GM21423 (cell line): ENCODE results near the gene CNTN5.

Source experiments
- ATAC-seq: cut with Tn5 transposase; IDR thresholded peaks from one replicate; pipeline ENCODE4 v1.9.1; 2021; ENCODE audit warnings: mild to moderate bottlenecking, moderate library complexity; ENCODE audit not compliant: unreplicated experiment

CNTN5 gene

GRCh38 chr11:99887481-99887880 lies 866.7 kb downstream of the CNTN5 start:
- ATAC-seq, result no peak

GRCh38 chr11:99893811-99894210 lies 873.1 kb downstream of the CNTN5 start:
- no peak for ATAC-seq

DNA sequence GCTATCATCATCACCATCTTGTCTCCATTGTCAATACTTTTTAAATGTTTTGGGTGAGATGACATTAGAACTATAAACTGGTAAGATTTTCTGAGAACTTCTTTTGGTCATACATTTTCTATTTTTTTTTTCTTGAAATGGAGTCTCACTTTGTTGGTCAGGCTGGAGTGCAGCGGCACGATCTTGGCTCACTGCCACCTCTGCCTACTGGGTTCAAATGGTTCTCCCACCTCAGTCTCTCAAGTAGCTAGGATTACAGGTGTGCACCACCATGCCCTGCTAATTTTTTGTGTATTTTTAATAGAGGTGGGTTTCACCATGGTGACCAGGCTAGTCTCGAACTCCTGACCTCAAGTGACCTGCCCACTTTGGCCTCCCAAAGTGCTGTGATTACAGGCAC lies 880.4 kb downstream of the CNTN5 start:
- ATAC-seq, result no peak

DNA sequence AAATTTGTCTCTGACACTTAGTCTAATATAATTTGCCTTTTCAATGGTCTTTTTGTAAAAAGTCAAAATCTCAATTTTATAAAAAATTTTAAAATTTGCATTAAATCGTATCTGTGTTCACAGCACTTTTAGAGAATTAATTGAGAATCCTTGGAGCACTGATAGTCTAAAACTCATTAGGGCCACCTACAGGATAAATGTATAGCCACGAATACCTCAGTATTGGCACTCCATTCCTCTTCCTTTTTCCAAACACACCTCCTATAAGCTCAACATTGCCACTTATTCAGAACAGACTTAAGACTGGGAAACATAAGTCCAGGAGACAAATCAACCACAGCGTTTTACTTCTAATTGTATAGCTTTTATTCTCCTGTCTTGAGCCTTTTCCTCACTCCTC lies 890.4 kb downstream of the CNTN5 start:
- no peak for ATAC-seq

- no peak for ATAC-seq
Observed at GRCh38 chr11:99916078-99916477, 895.3 kb downstream of the CNTN5 start.

DNA sequence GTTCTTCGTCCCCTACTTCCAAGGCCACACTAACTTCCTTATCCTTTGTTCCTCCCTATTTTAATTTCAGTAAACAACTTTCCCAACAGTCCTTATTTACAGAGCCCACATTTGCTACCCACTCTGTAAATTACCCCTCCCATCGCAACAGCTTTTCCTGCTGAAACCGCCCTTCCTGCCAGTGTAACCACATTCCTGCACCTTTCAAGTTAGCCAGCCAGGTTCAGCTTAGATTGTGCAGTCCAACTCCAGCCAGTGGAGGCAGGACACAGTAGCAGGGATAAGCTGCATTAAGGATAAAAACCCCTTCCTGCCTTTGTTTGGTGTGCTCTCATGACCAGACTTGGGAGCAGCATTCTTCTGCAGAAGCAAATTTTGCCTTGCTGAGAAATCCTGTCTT lies 898.0 kb downstream of the CNTN5 start:
- ATAC-seq, result no peak

DNA sequence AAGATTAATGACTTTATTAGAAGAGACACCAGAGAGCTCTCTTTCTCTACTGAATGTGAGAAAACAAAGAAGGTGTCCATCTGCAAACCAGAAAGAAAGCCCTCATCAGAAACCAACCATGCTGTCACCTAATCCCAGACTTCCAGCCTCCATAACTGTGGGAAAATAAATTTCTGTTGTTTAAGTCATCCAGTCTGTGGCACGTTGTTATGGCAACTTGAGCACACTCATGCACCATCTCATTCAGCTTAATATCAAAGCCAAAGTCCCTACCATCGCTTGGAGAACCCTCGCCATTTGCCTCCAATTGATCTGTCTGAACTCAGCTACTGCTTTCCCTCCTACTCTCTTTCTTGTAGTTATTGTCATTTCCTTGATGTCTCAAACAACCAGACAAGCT lies 900.2 kb downstream of the CNTN5 start:
- ATAC-seq, result no peak

- ATAC-seq, result no peak
Observed at GRCh38 chr11:99925968-99926367, 905.2 kb downstream of the CNTN5 start.

DNA sequence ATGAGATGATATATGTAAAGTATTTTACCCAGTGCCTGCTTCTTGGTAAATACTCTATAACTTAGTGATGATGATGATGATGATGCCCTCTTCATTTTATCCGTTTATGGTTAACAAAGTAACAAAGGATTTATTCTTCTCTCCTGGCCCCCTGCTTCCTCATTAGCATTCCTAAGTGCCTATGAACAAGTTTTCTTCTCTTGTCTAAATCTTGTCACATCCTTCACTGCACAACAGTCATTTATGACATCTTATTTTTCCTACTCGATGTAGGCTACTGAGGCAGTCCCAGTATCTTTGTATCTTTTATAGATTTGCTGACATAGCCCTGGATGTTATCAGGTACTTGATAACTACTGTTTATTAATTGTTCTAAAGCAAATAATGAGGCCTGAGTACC lies 911.9 kb downstream of the CNTN5 start:
- no peak for ATAC-seq

- ATAC-seq, result no peak
Observed at GRCh38 chr11:99934008-99934407, 913.3 kb downstream of the CNTN5 start.

GRCh38 chr11:99937330-99937729 lies 916.6 kb downstream of the CNTN5 start:
- ATAC-seq, result no peak

DNA sequence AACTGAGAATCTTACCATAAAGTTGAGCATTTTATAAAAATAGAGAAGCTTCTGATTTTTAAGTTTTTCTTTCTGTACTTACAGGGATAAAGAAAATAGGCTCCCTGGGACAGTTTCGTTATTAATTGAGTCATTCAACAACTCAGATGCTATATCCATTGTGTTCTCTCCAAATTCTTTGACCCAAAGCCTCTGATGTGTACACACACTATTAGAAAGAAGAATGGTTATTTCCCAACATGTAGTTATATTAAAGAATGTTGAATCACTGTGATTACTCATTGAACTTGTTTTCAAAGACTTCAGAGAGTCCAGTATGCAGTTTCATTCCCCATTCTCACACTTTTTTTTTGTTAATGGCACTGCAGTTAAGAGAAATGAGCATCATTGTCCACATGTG lies 932.1 kb downstream of the CNTN5 start:
- ATAC-seq, result no peak

GRCh38 chr11:99960536-99960935 lies 939.8 kb downstream of the CNTN5 start:
- ATAC-seq, result no peak

GRCh38 chr11:99968336-99968735 lies 947.6 kb downstream of the CNTN5 start:
- no peak for ATAC-seq

DNA sequence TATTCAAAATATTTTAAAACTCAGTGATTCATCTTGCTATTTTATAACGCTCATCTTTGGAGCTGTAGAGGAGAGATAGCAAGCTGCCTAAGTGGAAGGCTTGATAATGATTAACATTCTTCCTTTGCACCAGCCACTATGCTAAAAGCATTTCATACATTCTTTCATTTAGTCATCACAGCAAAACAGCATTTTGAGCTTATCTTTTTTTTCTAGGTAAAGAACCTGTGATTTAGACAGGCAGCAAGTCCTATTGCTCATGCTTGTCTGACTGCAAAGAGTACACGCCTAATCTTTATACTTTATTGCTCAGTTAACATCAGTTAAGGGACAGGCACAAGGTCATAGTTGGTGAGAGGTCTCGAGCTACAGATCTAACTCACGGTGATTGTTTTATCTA lies 953.2 kb downstream of the CNTN5 start:
- no peak for ATAC-seq

DNA sequence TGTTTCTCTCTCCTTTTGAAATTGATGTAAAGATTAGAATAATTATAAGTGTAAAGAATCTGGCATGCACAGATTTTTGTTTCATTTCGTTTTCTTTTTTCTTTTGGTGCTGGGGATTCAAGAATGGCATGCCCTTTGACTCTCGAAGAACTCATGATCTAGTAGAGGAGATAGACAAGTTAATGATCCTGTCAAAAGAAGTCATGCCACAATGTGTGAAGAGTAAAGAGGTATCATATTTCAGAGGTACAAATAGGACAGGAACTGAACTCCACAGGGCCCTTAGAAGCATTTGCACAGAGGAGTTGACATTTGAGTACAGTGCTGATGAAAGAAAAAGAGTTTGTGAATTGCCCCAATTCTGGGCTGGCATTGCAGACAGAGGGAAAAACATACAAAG lies 958.3 kb downstream of the CNTN5 start:
- ATAC-seq, result no peak

- no peak for ATAC-seq
Observed at GRCh38 chr11:99987821-99988470, 967.2 kb downstream of the CNTN5 start.

DNA sequence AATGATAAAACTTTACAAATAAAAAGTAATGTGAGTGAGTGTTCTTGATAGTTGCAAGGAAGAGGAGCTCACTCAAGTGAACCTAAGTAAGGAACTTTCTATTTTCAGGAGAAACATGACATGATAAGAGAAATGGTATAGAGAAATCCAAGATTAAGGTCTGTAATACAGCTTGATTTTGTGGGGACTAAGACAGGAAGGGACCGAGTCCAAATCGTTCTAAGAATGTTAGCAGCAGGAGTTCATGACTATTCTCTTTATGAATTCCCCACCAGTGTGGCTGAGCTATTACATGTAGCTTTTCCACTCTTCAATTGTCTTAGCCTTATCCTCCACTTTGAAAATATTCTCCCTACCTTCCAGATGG lies 967.7 kb downstream of the CNTN5 start:
- ATAC-seq, result no peak

- ATAC-seq, result no peak
Observed at GRCh38 chr11:100003985-100004384, 983.2 kb downstream of the CNTN5 start.

GRCh38 chr11:100004541-100004940 lies 983.8 kb downstream of the CNTN5 start:
- no peak for ATAC-seq

GRCh38 chr11:100008417-100008816 lies 987.7 kb downstream of the CNTN5 start:
- no peak for ATAC-seq

GRCh38 chr11:100009728-100010127 lies 989.0 kb downstream of the CNTN5 start:
- ATAC-seq, result no peak

- no peak for ATAC-seq
Observed at GRCh38 chr11:100010393-100010792, 989.6 kb downstream of the CNTN5 start.
